Panc1 (cell line): ENCODE measurements around the gene EPYC. TPM values are rescaled to one million over a fixed set of nuclear protein-coding genes. Genes with fewer than 3 reads are reported as not detected.

ENCODE experiments used
- ATAC-seq: fragments of 200-7000 bp; cut with Tn5 transposase; 2 replicates; pipeline ENCODE4 v1.9.1; 2020; ENCODE audit warnings: mild to moderate bottlenecking, moderate library complexity
- BruUV-seq: library from RNA; stranded (reverse); fragments of 400-500 nt; replicated peaks from 2 replicates; lab custom pipeline; 2021; lab: Mats Ljungman, UMichigan
- CTCF ChIA-PET: fragments of 300-600 bp; sonication (Branson Sonifier 250); formaldehyde crosslinking; loops from one replicate; lab custom pipeline; 2022; ENCODE audit warnings: antibody characterized with exemption; lab: Charles Lee
- POLR2A ChIA-PET: fragments of 300-600 bp; sonication (Branson Sonifier 250); formaldehyde crosslinking; loops from one replicate; lab custom pipeline; 2022; ENCODE audit warnings: antibody characterized with exemption; lab: Charles Lee
- DNase-seq: peaks from one replicate; pipeline ENCODE4 v3.0.0-alpha.2; 2010; ENCODE audit warnings: low read depth, low spot score
- H3K27ac ChIP-seq: 2 replicates; pipeline ENCODE4 v1.5.1; 2011; ENCODE audit warnings: mild to moderate bottlenecking, low read length, inconsistent platforms
- H3K27me3 ChIP-seq: fragments of 200-500 bp; sonication (Bioruptor generic); 2 replicates; pipeline ENCODE4 v1.6.0; 2014; ENCODE audit warnings: low read length, inconsistent platforms; ENCODE audit not compliant: control insufficient read depth, insufficient read depth
- H3K36me3 ChIP-seq: fragments of 200-500 bp; sonication (Bioruptor generic); 2 replicates; pipeline ENCODE4 v1.5.1; 2014; ENCODE audit warnings: inconsistent platforms, mild to moderate bottlenecking, low read length, moderate library complexity; ENCODE audit not compliant: control insufficient read depth, insufficient read depth
- H3K4me1 ChIP-seq: 2 replicates; pipeline ENCODE4 v1.5.1; 2011; ENCODE audit warnings: inconsistent platforms, mild to moderate bottlenecking, low read length, moderate library complexity; ENCODE audit not compliant: control insufficient read depth, insufficient read depth
- H3K4me3 ChIP-seq, 2 experiments: 2 replicates each; pipeline ENCODE4 v1.5.1; 2011 to 2012; ENCODE audit warnings: low read depth in 2 of 2, low read length in 2 of 2, mild to moderate bottlenecking in 2 of 2, inconsistent platforms in 1 of 2, moderate library complexity in 1 of 2
- H3K9me3 ChIP-seq: fragments of 200-500 bp; sonication (Bioruptor generic); 2 replicates; pipeline ENCODE4 v1.5.1; 2014; ENCODE audit warnings: low read depth, mild to moderate bottlenecking, inconsistent platforms, low read length, moderate library complexity; ENCODE audit not compliant: control insufficient read depth, insufficient read depth
- POLR2AphosphoS5 ChIP-seq: IDR thresholded peaks from 2 replicates; pipeline ENCODE4 v1.6.1; 2012; ENCODE audit warnings: mild to moderate bottlenecking, low read depth, low read length, moderate library complexity
- SIN3A ChIP-seq: IDR thresholded peaks from 2 replicates; pipeline ENCODE4 v1.6.1; 2012; ENCODE audit warnings: low read depth, mild to moderate bottlenecking, low read length, moderate library complexity, borderline replicate concordance; ENCODE audit not compliant: insufficient read depth
- TCF7L2 ChIP-seq: IDR thresholded peaks from 2 replicates; pipeline ENCODE4 v1.6.1; 2011; ENCODE audit warnings: mild to moderate bottlenecking, low read depth, low read length, inconsistent platforms
- in situ Hi-C: cut with HindIII; loops from 2 replicates; pipeline ENCODE4 v1.10.0; 2016; ENCODE audit warnings: low sequenced_read_pairs, low pct_unique_long_range_greater_than_20kb
- intact Hi-C: fragments of 100-400 bp; cut with micrococcal nuclease; formaldehyde crosslinking; loops from one replicate; pipeline ENCODE4 v1.10.0; 2022; ENCODE audit not compliant: unreplicated experiment
- total RNA-seq: library from RNA; stranded (reverse); gene quantifications from one replicate; pipeline ENCODE4 v1.2.1, GENCODE V29; 2021; ENCODE audit not compliant: unreplicated experiment
- TF ChIP-seq, protein P1 (sequence below), 2 experiments: IDR thresholded peaks; 2 replicates each; pipeline ENCODE4 v1.6.1; 2011 to 2012; ENCODE audit warnings: low read depth in 2 of 2, control low read depth in 1 of 2, low read length in 1 of 2, mild to moderate bottlenecking in 1 of 2, moderate library complexity in 1 of 2; ENCODE audit not compliant: insufficient read depth in 1 of 2
- TF ChIP-seq, protein P2 (sequence below): fragments of 450-650 bp; IDR thresholded peaks from 2 replicates; pipeline ENCODE4 v1.5.1; 2017; ENCODE audit warnings: mild to moderate bottlenecking

Gene EPYC
- total RNA-seq, 1 experiment from 2014 or later, result not detected

DNA sequence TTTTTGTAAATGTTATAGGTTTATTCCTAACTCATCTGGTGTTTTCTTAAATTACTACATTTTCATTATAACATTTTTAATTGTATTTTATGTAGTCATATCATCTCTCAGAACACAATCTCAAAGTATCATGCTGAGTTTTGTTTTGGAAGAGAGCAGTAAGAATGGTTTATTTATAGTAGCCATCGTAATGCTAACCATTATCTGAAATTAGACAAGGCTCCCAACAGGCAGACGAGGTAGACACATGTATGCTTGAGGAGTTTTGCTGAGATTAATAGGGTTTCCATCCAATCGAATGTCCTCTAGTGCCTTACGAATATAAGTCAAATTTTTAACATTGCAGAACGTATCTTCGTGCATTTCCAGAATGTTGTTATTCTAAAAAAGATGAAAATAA, 40.8 kb downstream of the EPYC start:
- CTCF ChIA-PET, result no interaction called here
- no peak for ATAC-seq

DNA sequence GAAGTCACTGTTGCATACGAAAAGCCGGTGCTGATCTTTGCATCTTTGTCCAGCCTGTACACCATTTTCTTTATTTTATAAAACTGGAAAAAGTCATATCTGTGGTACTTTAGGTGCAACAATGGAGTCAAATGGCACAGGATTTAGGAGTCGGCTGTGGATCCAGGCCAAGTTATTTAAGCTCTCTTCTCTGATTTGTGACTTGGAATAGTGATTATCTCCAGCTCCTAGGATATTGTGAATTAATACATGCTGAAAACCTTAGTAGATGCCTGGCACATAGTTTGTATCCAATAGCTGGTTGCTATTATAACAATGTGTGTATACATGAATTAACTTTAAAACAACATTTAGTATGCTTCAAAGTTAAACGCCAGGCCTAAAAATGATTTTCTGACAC, 43.6 kb downstream of the EPYC start:
- ChIA-PET CTCF (no interaction called here), POLR2A (no interaction called here)
- Histone ChIP-seq H3K4me3 (no peak overlapping the region), H3K27ac (no peak overlapping the region), H3K4me1 (no peaks in the 10 kb centered on the region), H3K27me3 (no peaks in the 10 kb centered on the region), H3K36me3 (no peaks in the 10 kb centered on the region), H3K9me3 (no peaks in the 10 kb centered on the region)
- in situ Hi-C loops (no loop called here), intact Hi-C loops (no loop called here)
- TF ChIP-seq, protein P1, sequence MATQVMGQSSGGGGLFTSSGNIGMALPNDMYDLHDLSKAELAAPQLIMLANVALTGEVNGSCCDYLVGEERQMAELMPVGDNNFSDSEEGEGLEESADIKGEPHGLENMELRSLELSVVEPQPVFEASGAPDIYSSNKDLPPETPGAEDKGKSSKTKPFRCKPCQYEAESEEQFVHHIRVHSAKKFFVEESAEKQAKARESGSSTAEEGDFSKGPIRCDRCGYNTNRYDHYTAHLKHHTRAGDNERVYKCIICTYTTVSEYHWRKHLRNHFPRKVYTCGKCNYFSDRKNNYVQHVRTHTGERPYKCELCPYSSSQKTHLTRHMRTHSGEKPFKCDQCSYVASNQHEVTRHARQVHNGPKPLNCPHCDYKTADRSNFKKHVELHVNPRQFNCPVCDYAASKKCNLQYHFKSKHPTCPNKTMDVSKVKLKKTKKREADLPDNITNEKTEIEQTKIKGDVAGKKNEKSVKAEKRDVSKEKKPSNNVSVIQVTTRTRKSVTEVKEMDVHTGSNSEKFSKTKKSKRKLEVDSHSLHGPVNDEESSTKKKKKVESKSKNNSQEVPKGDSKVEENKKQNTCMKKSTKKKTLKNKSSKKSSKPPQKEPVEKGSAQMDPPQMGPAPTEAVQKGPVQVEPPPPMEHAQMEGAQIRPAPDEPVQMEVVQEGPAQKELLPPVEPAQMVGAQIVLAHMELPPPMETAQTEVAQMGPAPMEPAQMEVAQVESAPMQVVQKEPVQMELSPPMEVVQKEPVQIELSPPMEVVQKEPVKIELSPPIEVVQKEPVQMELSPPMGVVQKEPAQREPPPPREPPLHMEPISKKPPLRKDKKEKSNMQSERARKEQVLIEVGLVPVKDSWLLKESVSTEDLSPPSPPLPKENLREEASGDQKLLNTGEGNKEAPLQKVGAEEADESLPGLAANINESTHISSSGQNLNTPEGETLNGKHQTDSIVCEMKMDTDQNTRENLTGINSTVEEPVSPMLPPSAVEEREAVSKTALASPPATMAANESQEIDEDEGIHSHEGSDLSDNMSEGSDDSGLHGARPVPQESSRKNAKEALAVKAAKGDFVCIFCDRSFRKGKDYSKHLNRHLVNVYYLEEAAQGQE (IDR thresholded peaks at IDR 0.05; ENCODE audit: insufficient read depth in 1 of 2, low read depth in 2 of 2, low read length in 1 of 2), result no peak
- TF ChIP-seq, protein P2, sequence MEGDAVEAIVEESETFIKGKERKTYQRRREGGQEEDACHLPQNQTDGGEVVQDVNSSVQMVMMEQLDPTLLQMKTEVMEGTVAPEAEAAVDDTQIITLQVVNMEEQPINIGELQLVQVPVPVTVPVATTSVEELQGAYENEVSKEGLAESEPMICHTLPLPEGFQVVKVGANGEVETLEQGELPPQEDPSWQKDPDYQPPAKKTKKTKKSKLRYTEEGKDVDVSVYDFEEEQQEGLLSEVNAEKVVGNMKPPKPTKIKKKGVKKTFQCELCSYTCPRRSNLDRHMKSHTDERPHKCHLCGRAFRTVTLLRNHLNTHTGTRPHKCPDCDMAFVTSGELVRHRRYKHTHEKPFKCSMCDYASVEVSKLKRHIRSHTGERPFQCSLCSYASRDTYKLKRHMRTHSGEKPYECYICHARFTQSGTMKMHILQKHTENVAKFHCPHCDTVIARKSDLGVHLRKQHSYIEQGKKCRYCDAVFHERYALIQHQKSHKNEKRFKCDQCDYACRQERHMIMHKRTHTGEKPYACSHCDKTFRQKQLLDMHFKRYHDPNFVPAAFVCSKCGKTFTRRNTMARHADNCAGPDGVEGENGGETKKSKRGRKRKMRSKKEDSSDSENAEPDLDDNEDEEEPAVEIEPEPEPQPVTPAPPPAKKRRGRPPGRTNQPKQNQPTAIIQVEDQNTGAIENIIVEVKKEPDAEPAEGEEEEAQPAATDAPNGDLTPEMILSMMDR, result no peak
- no peak for TF ChIP-seq SIN3A
- TF ChIP-seq TCF7L2, result no peak
- TF ChIP-seq POLR2AphosphoS5, result no peak
- DNase-seq (no peak), ATAC-seq (no peak)
- no TSS peak for BruUV-seq

More for the DNA sequence above, 40.8 kb downstream of the EPYC start:
- H3K27ac ChIP-seq, result no peak overlapping the region
- in situ Hi-C loops (no loop called here), intact Hi-C loops (no loop called here)
- no peaks in the 10 kb centered on the region for H3K36me3 ChIP-seq
- no peaks in the 10 kb centered on the region for H3K9me3 ChIP-seq
- TF ChIP-seq POLR2AphosphoS5, result no peak
- TF ChIP-seq, protein P2, result no peak
- no peak for TF ChIP-seq SIN3A
- no TSS peak for BruUV-seq
- POLR2A ChIA-PET, result no interaction called here
- no peaks in the 10 kb centered on the region for H3K27me3 ChIP-seq
- H3K4me3 ChIP-seq, result no peak overlapping the region
- H3K4me1 ChIP-seq, result no peaks in the 10 kb centered on the region
- no peak for DNase-seq
